ENCODE measurements around the gene KCNF1. TPM values are rescaled to one million over a fixed set of nuclear protein-coding genes. Genes with fewer than 3 reads are reported as not detected.

The KCNF1 gene
- total RNA-seq, 4 donors from 2014 or later = 20.2 to 51.7 (median 44.4) TPM

- peaks cover 0 to 30% (median 0%) of the 10 kb centered on the region in 4 donors for H3K27me3 ChIP-seq
- DNase-seq (ENCODE audit: extremely low spot score) = no peak
- H3K9me3 ChIP-seq = peaks cover 0 to 19% (median 14%) of the 10 kb centered on the region in 4 donors
- TF ChIP-seq POLR2A (IDR thresholded peaks at IDR 0.05; ENCODE audit: low read depth) (no peak), EP300 (IDR thresholded peaks at IDR 0.05) (no peak), POLR2AphosphoS5 (IDR thresholded peaks at IDR 0.05) (no peak), CTCF (IDR thresholded peaks at IDR 0.05) (no peak)
- no peak overlapping the region for H3K4me3 ChIP-seq
- intact Hi-C loops (cut with DNase I) = no loop called here
- no peak overlapping the region for H3K27ac ChIP-seq (replicated peaks in 1 of 4)
- WGBS = 89% methylated on average over 18 of the region's 18 CpGs
- H3K36me3 ChIP-seq = peaks cover 0 to 3% (median 0%) of the 10 kb centered on the region in 4 donors
- peaks cover 0 to 14% (median 5%) of the 10 kb centered on the region in 4 donors for H3K4me1 ChIP-seq
Measured at GRCh38 chr2:10935366-10935918, 23.7 kb downstream of the KCNF1 start.

GRCh38 chr2:10935953-10936942 is 24.5 kb downstream of the KCNF1 start:
- 72% methylated on average over 17 of the region's 17 CpGs for WGBS
- H3K4me3 ChIP-seq = no peak overlapping the region
- peaks cover 0 to 30% (median 0%) of the 10 kb centered on the region in 4 donors for H3K27me3 ChIP-seq
- H3K36me3 ChIP-seq = peaks cover 0 to 3% (median 0%) of the 10 kb centered on the region in 4 donors
- H3K4me1 ChIP-seq = peaks cover 0 to 14% (median 5%) of the 10 kb centered on the region in 4 donors
- peaks cover 0 to 19% (median 14%) of the 10 kb centered on the region in 4 donors for H3K9me3 ChIP-seq
- no peak overlapping the region for H3K27ac ChIP-seq (replicated peaks in 1 of 4)
- DNase-seq (ENCODE audit: extremely low spot score) = no peak
- intact Hi-C loops (cut with DNase I) = no loop called here
- no peak for TF ChIP-seq POLR2A (IDR thresholded peaks at IDR 0.05; ENCODE audit: low read depth)
- TF ChIP-seq EP300 (IDR thresholded peaks at IDR 0.05) = no peak
- TF ChIP-seq CTCF (IDR thresholded peaks at IDR 0.05) = no peak
- TF ChIP-seq POLR2AphosphoS5 (IDR thresholded peaks at IDR 0.05) = no peak

- no peak for DNase-seq (ENCODE audit: extremely low spot score)
- 98% methylated on average over 3 of the region's 3 CpGs for WGBS
- Histone ChIP-seq H3K4me1 (peaks cover 0 to 10% (median 0%) of the 10 kb centered on the region in 4 donors), H3K27ac (replicated peaks in 1 of 4) (no peak overlapping the region), H3K4me3 (no peak overlapping the region), H3K36me3 (no peaks in the 10 kb centered on the region), H3K9me3 (peaks cover 0 to 19% (median 14%) of the 10 kb centered on the region in 4 donors), H3K27me3 (peaks cover 0 to 20% (median 0%) of the 10 kb centered on the region in 4 donors)
- no peak for TF ChIP-seq POLR2AphosphoS5 (IDR thresholded peaks at IDR 0.05)
- TF ChIP-seq CTCF (IDR thresholded peaks at IDR 0.05) = no peak
- TF ChIP-seq POLR2A (IDR thresholded peaks at IDR 0.05; ENCODE audit: low read depth) = no peak
- TF ChIP-seq EP300 (IDR thresholded peaks at IDR 0.05) = no peak
- intact Hi-C loops (cut with DNase I) = no loop called here
Measured at GRCh38 chr2:10939058-10939457, 27.3 kb downstream of the KCNF1 start.

- H3K4me1 ChIP-seq = no peaks in the 10 kb centered on the region
- DNase-seq (ENCODE audit: extremely low spot score) = no peak
- no peaks in the 10 kb centered on the region for H3K36me3 ChIP-seq
- H3K4me3 ChIP-seq = no peak overlapping the region
- WGBS = 71% methylated on average over 2 of the region's 2 CpGs
- TF ChIP-seq EP300 (IDR thresholded peaks at IDR 0.05) = no peak
- no peak for TF ChIP-seq CTCF (IDR thresholded peaks at IDR 0.05)
- no peak for TF ChIP-seq POLR2A (IDR thresholded peaks at IDR 0.05; ENCODE audit: low read depth)
- TF ChIP-seq POLR2AphosphoS5 (IDR thresholded peaks at IDR 0.05) = no peak
- intact Hi-C loops (cut with DNase I) = no loop called here
- no peak overlapping the region for H3K27ac ChIP-seq (replicated peaks in 1 of 4)
- peaks cover 0 to 15% (median 0%) of the 10 kb centered on the region in 4 donors for H3K27me3 ChIP-seq
- peaks cover 0 to 19% (median 14%) of the 10 kb centered on the region in 4 donors for H3K9me3 ChIP-seq
Measured at GRCh38 chr2:10940596-10940995, 28.9 kb downstream of the KCNF1 start.
